DOHH2 (cell line): ENCODE results near the gene ZDHHC13.

Source experiments
- H3F3A ChIP-seq: fragments of 200-600 bp; sonication (generic), shearing (Covaris generic); 2 replicates; pipeline ENCODE4 v1.6.0; 2016; ENCODE audit warnings: antibody characterized with exemption, mild to moderate bottlenecking; ENCODE audit not compliant: control insufficient read depth, insufficient read depth
- H3K27ac ChIP-seq: fragments of 200-600 bp; sonication (generic); 2 replicates; pipeline ENCODE4 v1.5.1; 2014; ENCODE audit warnings: low read depth, mild to moderate bottlenecking, low read length, moderate library complexity
- H3K27me3 ChIP-seq: fragments of 200-600 bp; sonication (generic); 2 replicates; pipeline ENCODE4 v1.6.1; 2014; ENCODE audit warnings: mild to moderate bottlenecking, low read length, mixed read lengths; ENCODE audit not compliant: control insufficient read depth
- H3K36me3 ChIP-seq: fragments of 200-600 bp; sonication (generic); 2 replicates; pipeline ENCODE4 v1.6.1; 2014; ENCODE audit warnings: mild to moderate bottlenecking, low read length, moderate library complexity, mixed read lengths; ENCODE audit not compliant: control insufficient read depth
- H3K4me1 ChIP-seq: fragments of 200-600 bp; sonication (generic); 2 replicates; pipeline ENCODE4 v1.6.1; 2014; ENCODE audit warnings: mild to moderate bottlenecking, low read length, mixed read lengths; ENCODE audit not compliant: control insufficient read depth
- H3K4me2 ChIP-seq: fragments of 200-600 bp; sonication (generic); 2 replicates; pipeline ENCODE4 v1.6.0; 2014; ENCODE audit warnings: mild to moderate bottlenecking, low read length, moderate library complexity
- H3K4me3 ChIP-seq: fragments of 200-600 bp; sonication (generic); 2 replicates; pipeline ENCODE4 v1.5.1; 2014; ENCODE audit warnings: mild to moderate bottlenecking, low read length, mixed read lengths
- H3K79me2 ChIP-seq: fragments of 200-600 bp; sonication (generic); 2 replicates; pipeline ENCODE4 v1.6.1; 2014; ENCODE audit warnings: mild to moderate bottlenecking, low read length, mixed read lengths; ENCODE audit not compliant: control insufficient read depth
- H3K9me2 ChIP-seq: fragments of 200-600 bp; sonication (generic); replicated peaks from 2 replicates; pipeline ENCODE4 v1.6.1; 2014; ENCODE audit warnings: mild to moderate bottlenecking, low read length, mixed read lengths; ENCODE audit not compliant: control insufficient read depth
- H3K9me3 ChIP-seq: fragments of 200-600 bp; sonication (generic); 2 replicates; pipeline ENCODE4 v1.6.1; 2014; ENCODE audit warnings: antibody characterized with exemption, low read length, mixed read lengths; ENCODE audit not compliant: control insufficient read depth, insufficient read depth
- H4K20me1 ChIP-seq: fragments of 200-600 bp; sonication (generic); 2 replicates; pipeline ENCODE4 v1.6.0; 2014; ENCODE audit warnings: low read depth, mild to moderate bottlenecking, antibody characterized with exemption, low read length, moderate library complexity; ENCODE audit not compliant: control insufficient read depth, insufficient read depth
- CTCF ChIP-seq: fragments of 200-600 bp; sonication (generic); IDR thresholded peaks from one replicate; pipeline ENCODE4 v1.5.1; 2014; ENCODE audit warnings: antibody characterized with exemption, mild to moderate bottlenecking, low read depth, low read length; ENCODE audit not compliant: poor library complexity, severe bottlenecking
- EZH2phosphoT487 ChIP-seq: fragments of 200-600 bp; sonication (generic); IDR thresholded peaks from 2 replicates; pipeline ENCODE4 v1.6.1; 2017; ENCODE audit warnings: borderline replicate concordance, mild to moderate bottlenecking, antibody characterized with exemption, low read length, moderate library complexity, mixed read lengths

The ZDHHC13 gene

DNA sequence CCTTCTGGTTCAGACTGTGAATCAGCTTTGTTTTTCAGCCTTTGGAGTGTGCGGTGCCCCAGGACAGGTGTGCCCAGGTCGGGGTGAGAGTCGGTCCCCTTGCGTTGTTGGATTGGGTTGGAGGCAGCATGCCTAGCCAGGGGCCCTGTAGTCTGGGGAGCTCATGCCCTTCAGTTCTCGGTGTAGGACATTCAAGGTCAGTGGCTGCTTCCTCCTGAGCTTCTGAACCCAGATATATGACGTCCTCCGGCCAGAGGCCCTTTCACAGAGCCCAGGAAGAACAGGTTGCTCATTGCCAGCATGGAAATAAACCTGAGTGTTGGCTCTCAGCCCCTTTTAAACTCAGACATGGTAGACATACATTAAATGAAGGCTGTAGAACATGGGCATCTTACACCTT, 82.1 kb downstream of the ZDHHC13 start:
- Histone ChIP-seq H3F3A (no peaks in the 10 kb centered on the region), H3K27ac (no peak overlapping the region), H3K79me2 (no peaks in the 10 kb centered on the region), H4K20me1 (no peaks in the 10 kb centered on the region), H3K4me1 (no peaks in the 10 kb centered on the region), H3K9me3 (no peaks in the 10 kb centered on the region), H3K27me3 (peaks cover 6% of the 10 kb centered on the region; the same call in 1 of the 2 replicates), H3K36me3 (no peaks in the 10 kb centered on the region), H3K9me2 (no peaks in the 10 kb centered on the region), H3K4me2 (no peak overlapping the region), H3K4me3 (no peak overlapping the region)
- TF ChIP-seq CTCF, result no peak
- TF ChIP-seq EZH2phosphoT487, result no peak

GRCh38 chr11:19199771-19200170, 82.8 kb downstream of the ZDHHC13 start:
- no peak for TF ChIP-seq CTCF
- no peak for TF ChIP-seq EZH2phosphoT487
- no peak overlapping the region for H3K27ac ChIP-seq
- H3K9me2 ChIP-seq, result no peaks in the 10 kb centered on the region
- H3K4me2 ChIP-seq, result no peak overlapping the region
- H3K9me3 ChIP-seq, result no peaks in the 10 kb centered on the region
- H3K27me3 ChIP-seq, result peaks cover 6% of the 10 kb centered on the region; the same call in 1 of the 2 replicates
- no peaks in the 10 kb centered on the region for H3K4me1 ChIP-seq
- H3K79me2 ChIP-seq, result no peaks in the 10 kb centered on the region
- H4K20me1 ChIP-seq, result no peaks in the 10 kb centered on the region
- no peaks in the 10 kb centered on the region for H3F3A ChIP-seq
- no peak overlapping the region for H3K4me3 ChIP-seq
- no peaks in the 10 kb centered on the region for H3K36me3 ChIP-seq

- Histone ChIP-seq H4K20me1 (no peaks in the 10 kb centered on the region), H3K4me3 (no peak overlapping the region), H3K27me3 (peaks cover 6% of the 10 kb centered on the region; the same call in 1 of the 2 replicates), H3K79me2 (no peaks in the 10 kb centered on the region), H3K36me3 (no peaks in the 10 kb centered on the region), H3K9me3 (no peaks in the 10 kb centered on the region), H3F3A (no peaks in the 10 kb centered on the region), H3K4me2 (no peak overlapping the region), H3K4me1 (no peaks in the 10 kb centered on the region), H3K9me2 (no peaks in the 10 kb centered on the region), H3K27ac (no peak overlapping the region)
- no peak for TF ChIP-seq EZH2phosphoT487
- no peak for TF ChIP-seq CTCF
Measured at GRCh38 chr11:19200410-19201201, 83.6 kb downstream of the ZDHHC13 start.
